ENCODE measurements around the gene RNASE12.
A peak's percentile ranks its signal among the peaks of the same experiment; 100 is the strongest.
"Not testable (repeated sequence)": the region's sequence is repeated elsewhere in the genome, so short reads cannot be mapped to it uniquely, and the experiment has no call there.

Gene RNASE12, protein sequence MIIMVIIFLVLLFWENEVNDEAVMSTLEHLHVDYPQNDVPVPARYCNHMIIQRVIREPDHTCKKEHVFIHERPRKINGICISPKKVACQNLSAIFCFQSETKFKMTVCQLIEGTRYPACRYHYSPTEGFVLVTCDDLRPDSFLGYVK

DNA sequence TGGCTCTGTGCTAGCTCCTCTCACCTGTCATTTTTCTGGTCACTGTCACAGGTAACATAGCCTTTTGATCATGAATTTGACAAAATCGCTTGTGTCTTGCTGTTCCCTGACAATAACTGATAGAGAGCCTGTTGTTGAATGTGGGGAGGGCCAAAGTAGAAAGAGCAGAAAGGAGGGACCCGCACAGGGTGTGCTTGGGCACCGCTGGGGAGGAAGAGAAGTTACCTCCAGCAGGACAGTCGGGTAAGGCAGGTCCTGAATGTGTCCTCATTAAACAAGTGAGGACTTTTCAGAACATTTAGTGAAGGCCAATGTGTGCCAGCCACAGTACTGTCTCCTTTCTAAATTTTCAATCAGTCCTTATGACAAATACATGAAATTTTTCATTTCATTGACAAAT lies at the start of gene RNASE12:
TSS of gene RNASE12 (minus strand) at position 142 of the 400 bp plus-strand sequence. CDS start 653 bp downstream, outside the sequence.
- no peak for DNase-seq (ENCODE audit: extremely low read depth in 1 of 2, low read depth in 1 of 2)

DNA sequence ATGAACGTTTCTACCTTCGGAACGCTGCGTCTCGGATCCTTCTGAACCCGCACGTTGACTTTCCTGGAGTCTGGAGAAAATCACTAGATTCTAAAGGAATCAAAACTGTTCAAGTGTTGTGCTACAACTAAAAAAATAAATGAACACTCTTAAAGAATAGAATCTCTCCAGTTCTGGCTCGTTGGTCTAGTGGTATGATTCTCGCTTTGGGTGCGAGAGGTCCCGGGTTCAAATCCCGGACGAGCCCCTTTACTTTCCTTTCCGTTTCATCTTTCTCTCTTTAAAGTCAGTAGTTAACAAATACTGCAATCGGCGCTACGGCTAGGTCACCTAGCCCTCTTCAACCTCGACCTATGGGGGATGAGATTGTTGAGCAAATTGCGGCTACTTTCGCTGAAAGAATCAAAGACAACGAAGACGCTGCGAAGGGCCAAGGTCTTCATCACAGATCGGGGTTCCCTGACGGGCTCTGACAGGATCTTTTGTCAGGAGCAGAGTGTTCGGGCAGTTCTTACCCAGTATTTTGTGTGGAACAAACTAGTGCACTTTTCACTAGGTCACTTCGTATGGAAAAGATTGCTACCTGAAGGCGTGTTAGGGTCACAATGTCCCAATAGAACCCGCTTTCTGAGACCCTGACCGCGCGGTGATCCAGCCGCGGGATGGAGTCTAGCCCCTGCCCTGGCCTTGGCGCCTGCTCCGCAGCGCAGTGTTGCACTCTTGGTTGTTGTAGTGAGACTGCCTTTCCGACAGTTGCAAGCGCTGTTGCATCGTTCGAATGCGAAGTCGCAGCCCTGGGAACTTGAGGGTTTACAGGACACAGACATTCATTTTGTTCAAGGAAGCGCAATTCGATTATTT lies 41.9 kb upstream of the RNASE12 start:
- peak in 1 of 2 donors; percentile 63 for DNase-seq (ENCODE audit: extremely low read depth in 1 of 2, low read depth in 1 of 2)

DNA sequence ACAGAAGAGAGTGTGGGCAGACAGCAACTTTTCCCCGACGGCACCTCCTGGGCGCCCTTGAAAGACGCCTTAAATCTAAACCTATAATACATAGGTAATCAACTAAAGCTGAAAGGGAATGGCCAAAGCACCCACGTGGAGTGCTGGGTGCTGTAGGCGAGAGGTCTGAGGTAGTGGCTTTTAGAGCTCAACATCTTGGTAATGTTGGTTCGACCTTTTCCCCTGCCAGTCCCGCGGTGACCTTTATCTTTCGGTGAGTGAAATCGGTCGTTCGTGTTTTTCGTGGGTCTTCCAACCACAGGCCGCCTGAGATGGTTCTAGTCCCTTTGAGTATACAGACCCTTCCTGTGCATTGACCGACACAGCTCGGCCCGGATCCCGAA lies 41.3 kb upstream of the RNASE12 start:
- no peak for DNase-seq (ENCODE audit: extremely low read depth in 1 of 2, low read depth in 1 of 2)

DNA sequence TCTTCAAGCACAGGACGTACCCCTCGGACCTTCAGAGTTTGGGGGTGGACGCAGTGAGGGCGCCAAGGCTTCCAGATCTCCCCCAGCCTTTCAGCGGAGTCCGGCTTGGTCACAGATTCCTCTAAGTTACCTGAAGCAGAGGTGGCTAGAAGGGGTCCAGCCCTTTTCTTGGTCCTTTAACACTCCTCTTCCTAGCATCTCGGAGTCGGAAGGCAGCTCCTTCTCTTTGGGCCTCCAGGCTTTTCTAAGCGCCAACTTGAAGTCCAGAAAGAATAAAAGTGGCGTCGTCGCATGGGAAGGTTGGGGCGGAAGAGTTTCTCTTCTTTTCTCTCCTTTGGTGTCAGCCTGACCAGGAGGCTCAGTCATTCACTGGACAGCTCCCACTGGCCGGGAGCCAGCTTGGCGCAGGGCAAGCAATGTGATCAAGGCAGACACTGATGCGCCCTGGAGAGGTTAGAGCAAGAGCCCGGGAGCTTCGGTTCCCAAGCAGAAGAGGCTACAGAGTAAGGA lies 40.8 kb upstream of the RNASE12 start:
- DNase-seq (ENCODE audit: extremely low read depth in 1 of 2, low read depth in 1 of 2), result no peak

DNA sequence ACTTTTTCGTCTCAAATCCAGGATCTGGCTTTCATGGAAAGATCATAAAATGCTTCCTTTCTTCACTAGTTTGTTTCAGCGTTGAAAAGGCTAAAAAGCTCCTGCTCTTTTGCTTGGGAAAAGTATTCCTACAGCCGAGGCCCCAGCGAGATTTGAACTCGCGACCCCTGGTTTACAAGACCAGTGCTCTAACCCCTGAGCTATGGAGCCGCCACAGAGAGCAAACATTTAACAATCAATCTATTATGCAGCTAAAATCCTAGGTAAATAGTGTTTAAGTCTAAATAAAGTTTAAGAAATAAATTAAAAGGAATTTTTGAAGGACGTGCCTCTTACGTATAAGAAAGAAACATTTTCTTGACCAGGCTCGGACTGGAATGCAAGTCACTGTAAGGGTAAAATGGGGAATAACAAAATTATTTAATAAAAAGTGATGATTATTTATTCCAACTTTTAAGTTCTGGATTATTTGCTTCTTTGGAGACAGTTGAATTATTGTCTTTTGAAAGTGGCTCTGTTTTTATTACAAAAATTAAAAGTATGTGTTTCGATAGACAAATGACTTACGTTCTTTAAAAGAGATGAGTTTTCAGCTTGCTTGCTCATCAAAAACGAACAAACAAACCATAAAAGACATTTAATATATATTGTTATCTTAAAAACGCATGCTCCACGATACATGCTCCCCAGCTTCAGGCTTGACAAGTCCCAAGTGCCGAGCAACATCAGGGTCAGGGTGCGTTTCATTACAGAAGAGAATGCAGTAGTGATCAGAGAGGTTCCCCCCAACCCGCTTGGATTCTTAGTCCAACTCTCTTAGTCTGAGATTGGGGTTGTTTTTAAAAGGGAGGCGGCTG lies 40.1 kb upstream of the RNASE12 start:
- DNase-seq (ENCODE audit: extremely low read depth in 1 of 2, low read depth in 1 of 2), result no peak

DNA sequence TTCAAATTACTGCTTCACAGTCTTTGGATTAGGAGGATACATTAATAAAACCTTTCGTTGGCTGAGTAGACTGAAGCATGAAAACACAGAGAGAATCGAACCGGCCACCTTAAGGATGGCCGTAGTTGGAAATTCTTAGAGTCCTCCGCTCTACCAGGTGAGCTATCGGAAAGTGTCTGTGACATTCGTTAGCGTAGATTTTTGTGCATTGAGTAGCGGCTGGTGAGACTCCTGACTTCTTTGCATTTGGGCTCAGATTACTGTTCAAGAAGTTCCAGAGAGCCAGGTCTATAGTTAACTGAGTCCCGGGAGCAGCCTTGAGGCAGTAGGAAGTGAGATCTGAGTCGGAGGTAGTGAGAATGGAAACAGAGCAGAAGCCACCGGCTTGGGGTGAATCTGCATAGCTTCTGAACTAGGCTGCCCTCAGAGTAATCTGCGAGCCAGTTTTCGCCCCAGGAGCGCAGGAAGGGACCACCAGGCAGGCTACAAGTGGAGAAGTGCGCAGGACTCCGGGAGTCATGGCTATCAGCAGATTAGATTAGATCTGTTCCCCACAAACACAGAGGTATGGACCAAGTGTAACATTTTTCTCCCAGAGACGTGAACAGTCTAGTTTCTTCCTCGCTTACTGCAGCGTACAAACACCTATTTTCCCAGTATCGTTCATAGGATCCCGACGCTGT lies 39.3 kb upstream of the RNASE12 start:
- no peak for DNase-seq (ENCODE audit: extremely low read depth in 1 of 2, low read depth in 1 of 2)

DNA sequence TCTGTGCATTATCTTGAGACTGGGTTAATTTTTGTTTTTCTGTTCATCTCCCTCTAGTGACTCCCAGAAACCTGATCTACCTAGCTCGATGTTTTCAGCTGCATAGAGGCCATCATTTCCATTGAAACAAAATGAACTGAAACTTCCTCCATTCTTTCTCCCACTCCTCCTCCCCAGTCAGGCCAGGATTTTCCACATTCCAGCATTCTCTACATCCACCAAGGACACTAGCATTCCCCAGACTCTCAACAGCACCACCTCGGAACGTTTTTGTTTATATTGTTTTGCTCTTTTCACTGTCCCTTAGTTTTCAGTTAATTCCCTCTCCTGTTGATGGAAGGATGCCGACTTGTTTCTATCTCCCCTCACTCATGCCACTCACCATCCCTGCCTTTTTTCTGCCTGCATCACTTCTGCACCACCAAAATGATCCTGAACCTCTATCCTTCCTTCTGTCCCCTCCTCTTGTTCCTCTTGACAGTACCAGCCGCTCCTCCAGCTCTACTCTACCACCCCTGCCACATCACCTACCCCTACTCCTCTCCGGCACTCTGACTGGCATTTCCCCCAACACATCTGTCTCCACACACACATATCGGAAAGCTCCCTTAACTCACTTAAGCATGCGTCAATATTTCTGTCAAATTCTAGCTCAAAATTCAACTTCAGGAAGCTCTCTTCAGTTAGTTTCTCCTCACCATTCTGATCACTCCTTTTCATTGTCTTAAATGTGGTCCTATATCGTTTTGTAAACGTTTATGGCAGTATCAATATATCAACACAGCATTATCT lies 37.1 kb upstream of the RNASE12 start:
- no peak for DNase-seq (ENCODE audit: extremely low read depth in 1 of 2, low read depth in 1 of 2)

DNA sequence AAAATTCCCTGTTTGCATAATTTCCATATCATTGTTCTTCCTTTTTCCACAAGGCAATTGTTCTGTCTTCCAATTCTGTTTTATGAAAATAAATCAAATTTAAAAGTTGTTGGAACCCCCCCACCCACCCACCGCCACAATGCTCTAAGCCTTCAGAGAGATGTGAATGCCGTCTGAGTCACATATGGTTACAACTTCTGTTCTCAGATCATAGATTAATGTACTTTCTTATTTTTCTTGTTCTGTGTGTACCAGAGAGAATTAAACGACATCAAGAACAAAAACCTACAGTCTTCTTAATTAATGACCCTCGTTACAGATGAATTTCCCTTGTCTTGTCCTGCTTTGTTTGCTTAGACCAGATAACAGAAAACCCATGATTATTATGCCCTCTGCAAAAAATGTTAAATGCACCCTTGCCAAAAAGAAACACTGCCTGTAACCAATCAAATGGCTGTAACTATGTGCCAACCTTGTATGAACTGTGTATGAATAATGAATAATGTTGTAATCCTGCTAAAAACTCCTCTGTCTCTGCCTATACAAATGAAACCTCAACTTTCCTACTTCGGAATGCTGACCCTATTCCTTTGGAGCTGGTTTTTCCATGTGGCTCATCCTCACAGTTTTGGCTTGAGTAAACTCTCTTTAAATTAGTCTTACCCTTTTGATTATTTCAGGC lies 36.3 kb upstream of the RNASE12 start:
- DNase-seq (ENCODE audit: extremely low read depth in 1 of 2, low read depth in 1 of 2), result no peak

DNA sequence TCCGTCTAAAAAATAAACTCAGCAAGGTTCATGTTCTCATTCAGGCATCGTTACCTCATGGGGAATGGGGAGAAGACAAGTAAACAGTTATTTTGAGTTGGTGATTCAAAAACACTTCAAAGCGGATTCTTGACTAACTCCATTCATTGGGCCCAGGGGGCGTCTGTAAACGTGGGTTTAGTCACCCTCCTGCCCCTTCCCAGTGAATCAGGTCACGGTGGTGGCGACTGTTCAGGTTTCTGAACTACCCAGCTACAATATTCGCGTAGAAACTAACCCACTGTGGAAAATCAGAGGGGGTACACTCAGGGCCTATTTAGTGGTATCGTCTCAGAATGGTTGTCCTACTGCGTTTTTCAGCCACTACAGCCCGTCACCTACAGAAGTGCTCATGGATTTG lies 35.1 kb upstream of the RNASE12 start:
- no peak for DNase-seq (ENCODE audit: extremely low read depth in 1 of 2, low read depth in 1 of 2)

DNA sequence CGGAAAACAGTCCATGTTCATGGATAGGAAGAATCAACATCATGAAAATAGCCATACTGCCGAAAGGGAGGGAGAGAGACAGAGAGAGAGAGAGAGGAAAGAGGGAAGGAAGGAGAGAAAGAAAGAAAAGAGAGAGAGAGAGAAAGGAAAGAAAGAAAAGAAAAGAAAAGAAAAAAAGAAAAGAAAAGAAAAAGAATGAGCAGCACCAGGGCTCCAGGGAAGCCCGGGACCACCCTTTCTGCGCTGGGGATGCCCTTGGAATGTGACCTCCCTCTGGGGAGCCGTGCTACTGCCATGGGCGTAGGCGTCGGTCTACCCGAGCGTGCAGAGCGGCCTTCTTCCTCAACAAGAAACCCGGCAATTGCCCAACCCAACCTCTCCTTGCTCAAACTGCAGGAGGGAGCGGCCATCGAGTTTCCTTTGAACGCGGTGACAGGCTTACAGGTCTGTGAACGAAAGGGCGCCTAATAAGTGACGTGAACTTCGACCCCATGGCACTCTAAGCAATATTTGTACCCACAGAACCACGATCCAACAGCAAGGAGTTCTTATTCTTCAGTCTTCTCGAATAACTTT lies 33.4 kb upstream of the RNASE12 start:
- DNase-seq (ENCODE audit: extremely low read depth in 1 of 2, low read depth in 1 of 2), result no peak

DNA sequence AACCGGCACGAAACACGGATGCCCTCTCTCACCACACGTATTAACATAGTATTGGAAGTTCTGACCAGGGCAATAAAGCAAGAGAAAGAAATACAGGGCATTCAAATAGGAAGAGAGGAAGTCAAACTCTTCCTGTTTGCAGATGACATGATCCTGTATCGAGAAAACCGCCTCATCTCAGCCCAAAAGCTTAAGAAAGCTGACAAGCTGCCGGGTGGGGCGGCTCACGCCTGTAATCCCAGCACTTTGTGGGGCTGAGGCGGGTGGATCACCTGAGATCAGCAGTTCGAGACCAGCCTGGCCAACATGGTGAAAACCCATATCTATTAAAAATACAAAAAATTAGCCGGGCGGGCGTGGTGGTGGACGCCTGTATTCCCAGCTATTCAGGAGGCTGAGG lies 32.6 kb upstream of the RNASE12 start:
- DNase-seq (ENCODE audit: extremely low read depth in 1 of 2, low read depth in 1 of 2), result no peak

DNA sequence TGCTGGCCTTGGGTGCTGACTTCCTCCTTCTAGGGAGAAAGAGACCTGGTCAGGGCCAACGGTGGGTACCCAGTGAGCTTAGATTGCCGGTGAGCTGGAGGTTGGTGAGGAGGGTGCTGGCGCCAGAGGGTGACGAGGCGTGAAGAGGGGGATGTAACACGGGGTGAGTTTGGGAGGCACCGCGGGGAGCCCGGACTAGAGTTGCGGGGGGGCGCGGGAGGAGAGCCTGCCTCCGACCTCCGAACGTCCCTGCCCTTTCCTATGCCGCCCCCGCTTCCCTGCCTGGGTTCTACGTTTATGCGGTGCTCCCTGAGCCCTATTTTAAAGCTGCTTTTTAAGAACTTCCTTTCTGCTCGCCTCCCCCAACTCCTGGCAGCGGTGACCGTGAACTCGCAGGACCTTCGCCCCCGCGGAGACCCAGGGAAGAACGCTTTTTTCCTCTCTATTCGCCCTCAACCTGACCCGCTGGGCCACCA lies 31.7 kb upstream of the RNASE12 start:
- no peak for DNase-seq (ENCODE audit: extremely low read depth in 1 of 2, low read depth in 1 of 2)

DNA sequence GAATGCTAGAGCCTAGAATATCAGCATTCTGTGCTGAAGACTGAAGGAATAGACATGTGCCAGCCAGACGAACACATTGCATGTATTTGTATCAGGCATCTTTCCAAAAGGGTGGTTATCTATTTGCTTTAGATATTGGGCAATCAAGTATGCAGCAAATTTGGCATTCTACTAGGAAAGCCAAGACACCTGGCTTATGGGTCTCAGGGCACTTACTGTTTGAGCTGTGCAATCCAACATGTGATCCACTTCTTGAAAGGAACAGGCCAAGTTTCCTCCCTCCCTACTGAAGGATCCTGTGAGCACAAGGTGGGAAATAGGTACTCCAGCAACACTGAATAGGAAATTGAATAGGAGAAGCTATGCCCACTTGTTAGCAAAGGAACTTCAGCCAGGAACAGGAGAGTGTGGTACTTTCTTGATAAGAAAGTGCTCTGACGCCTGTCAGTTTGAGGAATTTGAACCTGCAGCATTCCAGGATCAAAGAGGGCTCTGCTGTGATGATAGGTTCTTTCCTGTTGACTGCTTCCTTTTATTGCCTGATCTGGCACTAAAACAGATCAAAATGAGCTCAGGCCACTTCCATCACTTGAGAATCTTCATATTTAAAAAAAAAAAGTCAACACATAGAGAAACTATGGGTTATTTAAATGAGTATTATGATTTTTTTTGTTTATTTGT lies 29.8 kb upstream of the RNASE12 start:
- DNase-seq (ENCODE audit: extremely low read depth in 1 of 2, low read depth in 1 of 2), result no peak

DNA sequence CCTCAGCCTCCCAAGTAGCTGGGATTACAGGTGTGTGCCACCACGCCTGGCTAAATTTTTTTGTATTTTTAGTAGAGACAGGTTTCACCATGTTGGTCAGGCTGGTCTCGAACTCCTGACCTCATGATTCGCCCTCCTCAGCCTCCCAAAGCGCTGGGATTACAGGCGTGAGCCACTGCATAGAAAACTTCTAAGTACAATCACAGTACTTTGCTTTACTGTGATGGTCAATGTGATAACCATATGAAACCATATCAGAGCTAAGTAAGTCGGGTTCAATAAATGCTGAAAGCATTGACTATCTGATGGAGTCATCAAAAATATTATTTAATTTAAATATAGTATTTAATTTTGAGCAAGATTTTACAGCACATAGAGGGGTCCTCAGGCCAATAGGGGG lies 28.5 kb upstream of the RNASE12 start:
- not testable (repeated sequence) for DNase-seq (ENCODE audit: extremely low read depth in 1 of 2, low read depth in 1 of 2)

DNA sequence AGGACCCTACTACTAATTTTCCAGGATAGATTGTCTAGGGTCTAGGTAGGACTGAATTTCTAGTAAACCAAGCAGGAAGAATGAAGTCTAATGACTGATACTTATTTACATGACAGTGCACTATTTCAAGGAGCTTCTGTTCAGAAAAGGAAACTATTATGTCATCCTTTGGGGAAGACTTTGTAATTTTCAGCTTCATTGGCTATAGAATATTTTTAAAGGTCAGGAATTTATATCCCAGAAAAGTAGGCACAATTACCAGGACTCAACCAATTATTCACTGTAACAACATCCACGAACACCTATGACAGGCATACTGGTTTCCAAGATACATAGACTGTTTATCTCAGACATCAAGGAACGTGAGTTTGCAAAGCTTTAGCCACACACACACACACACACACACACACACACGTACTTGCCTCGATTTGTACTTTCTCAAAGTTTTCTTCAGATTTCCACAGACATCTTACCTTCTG lies 27.1 kb upstream of the RNASE12 start:
- no peak for DNase-seq (ENCODE audit: extremely low read depth in 1 of 2, low read depth in 1 of 2)

DNA sequence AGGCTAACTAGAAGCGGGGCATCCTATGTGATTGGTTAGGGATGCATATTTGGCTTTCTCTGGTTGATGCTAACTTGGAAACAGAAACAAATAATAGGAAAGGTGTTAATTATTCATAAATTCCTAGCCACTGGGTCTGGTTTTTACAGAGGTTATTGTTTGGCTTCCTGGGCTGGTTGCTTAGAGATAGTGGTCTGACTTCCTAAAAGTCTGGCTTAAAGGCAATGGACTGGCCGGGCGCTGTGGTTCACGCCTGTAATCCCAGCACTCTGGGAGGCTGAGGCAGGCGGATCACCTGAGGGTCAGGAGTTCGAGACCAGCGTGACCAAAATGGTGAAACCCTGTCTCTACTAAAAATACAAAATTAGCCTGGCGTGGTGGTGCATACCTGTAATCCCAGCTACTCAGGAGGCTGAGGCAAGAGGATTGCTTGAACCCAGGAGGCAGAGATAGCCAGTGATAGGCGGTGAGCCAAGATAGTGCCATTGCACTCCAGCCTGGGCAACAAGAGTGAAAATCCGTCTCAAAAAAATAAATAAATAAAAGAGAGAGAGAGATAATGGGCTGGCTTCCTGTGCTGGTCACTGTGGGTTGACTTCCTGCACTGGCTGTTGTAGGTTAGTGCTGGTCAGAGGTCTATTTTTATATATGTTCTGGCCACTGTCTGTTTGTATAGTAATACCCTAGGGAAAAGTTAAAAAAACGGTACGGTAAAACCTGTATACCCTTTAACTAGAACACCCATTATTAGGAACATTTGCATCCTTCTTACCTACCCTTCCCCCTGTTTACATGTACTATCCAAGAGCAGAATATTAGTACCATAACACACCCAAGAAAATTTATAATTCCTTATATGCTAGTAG lies 26.2 kb upstream of the RNASE12 start:
- DNase-seq (ENCODE audit: extremely low read depth in 1 of 2, low read depth in 1 of 2), result no peak

DNA sequence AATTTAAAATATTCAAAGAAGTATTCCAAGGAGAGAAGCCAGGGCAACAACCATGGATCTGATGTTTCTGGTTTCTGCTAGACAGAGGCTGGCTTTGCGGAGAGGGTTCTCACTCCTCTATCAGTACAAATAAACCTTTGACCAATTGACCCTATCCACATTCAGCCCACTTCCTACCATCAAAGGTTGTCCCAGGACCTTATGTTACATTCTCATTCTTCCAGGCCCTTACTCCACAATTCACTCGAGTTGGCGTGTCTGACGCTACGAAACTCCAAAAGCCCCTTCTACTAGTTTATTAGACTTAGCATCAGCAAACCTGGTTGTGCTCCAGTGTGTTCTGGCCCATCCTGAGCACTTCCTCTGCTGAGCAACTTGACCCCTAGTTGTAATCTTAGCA lies 24.8 kb upstream of the RNASE12 start:
- no peak for DNase-seq (ENCODE audit: extremely low read depth in 1 of 2, low read depth in 1 of 2)
